NCI-H2081 treated with DMSO at 0.1 percent for 48 hours (cell line): ENCODE results near the gene SDK2.
"Not testable (repeated sequence)": the region's sequence is repeated elsewhere in the genome, so short reads cannot be mapped to it uniquely, and the experiment has no call there.

Source experiments
- DNase-seq: peaks from one replicate; lab custom pipeline; 2025; lab: John Stamatoyannopoulos, UW

Gene SDK2

DNA sequence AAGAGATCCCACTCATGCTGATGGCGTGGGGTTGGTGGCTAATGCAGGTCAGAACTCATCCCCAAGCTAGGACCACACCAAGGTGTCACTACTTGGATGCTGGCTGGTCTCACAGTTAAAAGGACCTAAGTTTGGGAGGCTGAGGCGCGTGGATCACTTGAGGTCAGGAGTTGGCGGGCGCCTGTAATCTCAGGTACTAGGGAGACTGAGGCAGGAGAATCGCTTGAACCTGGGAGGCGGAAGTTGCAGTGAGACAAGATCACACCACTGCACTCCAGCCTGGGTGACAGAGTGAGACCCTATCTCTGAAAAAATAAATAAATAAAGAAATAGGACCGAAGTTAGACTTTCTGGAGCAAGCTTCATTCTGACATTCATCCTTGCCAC is 325.8 kb downstream of the SDK2 start:
- DNase-seq: no peak

DNA sequence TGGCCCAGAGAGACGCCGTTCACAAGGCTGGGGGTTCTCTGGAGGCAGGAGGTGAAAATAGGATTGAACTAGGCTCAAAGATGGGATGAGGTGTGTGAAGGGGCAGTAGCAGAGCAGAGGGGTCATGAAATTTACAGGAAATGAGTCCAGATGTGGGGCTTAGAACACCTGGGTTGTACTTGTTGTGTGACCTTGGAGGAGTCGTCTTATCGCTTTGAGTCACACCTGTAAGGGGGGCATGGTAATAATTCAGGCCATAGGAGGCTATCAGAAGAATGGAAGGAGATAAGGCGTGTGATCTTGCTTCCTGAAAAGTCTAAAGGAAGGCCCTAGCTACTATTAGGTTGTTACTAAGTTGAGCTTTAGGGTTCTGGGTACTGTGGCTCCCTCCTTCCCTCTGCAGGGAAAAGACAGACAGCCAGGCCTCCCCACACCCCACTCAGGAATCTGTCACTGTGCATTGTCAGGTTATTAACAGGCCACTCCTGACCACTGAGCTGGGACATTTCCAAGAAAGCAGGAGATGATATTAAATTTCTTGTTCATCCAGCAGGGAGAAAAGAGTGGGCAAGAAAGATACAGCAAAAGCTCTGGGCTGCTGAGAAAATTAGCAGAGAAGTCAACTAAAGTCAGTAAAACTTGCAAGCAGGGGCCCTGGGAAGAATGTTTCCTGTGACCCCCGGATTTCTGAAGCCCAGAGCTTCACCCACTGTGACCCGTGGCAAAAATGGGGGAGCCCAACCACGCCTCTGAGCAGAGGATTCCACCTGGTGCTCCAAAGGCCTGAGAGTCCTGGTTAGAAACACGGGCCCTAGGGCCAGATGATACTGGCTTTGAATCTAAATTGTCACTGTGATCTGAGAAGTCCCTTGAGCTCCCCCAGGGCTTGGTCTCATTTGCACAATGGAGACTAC is 326.5 kb downstream of the SDK2 start:
- no peak for DNase-seq

DNA sequence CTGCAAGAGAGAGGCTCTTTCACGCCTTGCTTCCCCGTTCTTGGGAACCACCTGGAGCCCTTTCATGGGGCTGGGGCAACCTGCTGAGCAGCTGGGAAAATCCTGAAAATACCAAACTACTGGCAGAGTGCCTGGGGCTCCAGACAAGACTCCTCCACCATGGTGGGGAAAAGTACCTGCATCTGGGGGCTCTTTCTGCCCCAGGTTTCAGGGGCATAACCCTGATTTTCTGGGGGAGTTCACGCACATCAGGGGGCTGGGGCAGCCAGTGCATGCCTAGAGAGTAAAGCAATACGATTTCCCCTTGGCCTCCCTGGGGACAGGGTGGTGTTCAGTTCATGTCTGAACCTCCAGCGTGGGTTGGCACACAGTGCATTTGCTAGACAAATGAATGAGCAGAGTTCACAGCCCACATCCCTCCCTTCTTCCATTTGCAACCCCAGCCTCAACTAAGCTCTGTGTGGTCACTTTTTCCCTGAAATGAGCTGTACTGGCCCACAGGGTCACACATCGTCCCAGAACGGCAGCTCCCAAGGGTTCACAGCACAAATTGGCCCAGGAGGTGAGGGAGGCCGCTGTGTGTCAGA is 327.2 kb downstream of the SDK2 start:
- no peak for DNase-seq

DNA sequence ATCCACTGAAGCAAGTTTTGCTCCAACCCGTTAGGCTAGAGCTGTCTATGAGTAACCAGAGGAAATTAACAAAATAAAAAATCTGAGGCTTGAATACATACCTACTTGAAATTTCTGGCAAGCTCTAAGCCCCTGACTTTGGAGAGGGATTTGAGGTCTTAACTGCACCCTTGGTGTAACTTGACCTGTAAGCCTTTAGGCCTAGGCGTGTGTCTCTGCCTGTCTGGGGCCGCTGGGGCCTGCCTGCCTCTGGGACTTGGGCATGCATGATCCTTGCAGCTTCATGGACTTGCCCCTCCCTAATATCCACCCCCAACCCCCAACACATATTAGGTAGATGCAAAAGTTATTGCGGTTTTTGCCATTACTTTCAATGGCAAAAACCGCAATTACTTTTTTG is 328.8 kb downstream of the SDK2 start:
- DNase-seq: no peak

DNA sequence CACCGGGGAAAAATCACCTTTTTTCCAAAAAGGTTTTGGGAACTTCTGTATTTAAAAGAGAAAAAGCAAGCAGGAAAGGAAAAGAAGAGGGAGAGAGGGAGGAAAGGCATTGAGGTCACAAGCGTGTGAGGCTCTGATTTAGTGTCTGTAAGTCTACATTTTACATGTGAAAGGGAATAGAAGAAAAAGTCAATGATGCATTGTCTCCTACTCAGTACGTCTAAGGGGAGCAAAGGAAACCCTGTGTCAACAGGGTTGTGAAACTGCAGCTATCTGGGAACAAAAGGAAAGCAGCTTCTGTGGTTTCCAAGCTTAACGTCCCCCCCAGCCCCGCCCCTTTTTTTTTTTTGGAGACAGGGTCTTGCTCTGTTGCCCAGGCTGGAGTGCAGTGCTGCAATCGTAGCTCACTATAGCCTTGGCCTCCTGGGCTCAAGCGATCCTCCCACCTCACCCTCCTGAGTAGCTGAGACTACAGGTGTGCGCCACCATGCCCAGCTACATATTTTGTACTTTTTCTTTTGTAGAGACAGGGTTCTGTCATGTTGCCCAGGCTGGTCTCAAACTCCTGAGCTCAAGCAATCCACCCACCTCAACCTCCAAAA is 330.6 kb downstream of the SDK2 start:
- DNase-seq: no peak

DNA sequence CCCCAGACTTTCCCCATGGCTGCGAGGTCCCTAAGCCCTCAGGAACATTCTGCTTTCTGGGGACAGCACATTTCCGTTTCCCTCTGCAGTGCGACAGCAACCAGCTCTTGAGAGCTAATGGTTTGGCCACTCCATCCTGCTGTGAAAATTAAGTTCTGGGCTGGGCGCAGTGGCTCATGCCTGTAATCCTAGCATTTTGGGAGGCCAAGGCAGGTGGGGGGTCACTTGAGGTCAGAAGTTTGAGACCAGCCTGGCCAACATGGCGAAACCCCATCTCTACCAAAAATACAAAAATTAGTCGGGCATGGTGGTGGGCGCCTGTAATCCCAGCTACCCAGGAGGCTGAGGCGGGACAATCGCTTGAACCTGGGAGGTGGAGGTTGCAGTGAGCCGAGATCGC is 331.4 kb downstream of the SDK2 start:
- DNase-seq: not testable (repeated sequence)

DNA sequence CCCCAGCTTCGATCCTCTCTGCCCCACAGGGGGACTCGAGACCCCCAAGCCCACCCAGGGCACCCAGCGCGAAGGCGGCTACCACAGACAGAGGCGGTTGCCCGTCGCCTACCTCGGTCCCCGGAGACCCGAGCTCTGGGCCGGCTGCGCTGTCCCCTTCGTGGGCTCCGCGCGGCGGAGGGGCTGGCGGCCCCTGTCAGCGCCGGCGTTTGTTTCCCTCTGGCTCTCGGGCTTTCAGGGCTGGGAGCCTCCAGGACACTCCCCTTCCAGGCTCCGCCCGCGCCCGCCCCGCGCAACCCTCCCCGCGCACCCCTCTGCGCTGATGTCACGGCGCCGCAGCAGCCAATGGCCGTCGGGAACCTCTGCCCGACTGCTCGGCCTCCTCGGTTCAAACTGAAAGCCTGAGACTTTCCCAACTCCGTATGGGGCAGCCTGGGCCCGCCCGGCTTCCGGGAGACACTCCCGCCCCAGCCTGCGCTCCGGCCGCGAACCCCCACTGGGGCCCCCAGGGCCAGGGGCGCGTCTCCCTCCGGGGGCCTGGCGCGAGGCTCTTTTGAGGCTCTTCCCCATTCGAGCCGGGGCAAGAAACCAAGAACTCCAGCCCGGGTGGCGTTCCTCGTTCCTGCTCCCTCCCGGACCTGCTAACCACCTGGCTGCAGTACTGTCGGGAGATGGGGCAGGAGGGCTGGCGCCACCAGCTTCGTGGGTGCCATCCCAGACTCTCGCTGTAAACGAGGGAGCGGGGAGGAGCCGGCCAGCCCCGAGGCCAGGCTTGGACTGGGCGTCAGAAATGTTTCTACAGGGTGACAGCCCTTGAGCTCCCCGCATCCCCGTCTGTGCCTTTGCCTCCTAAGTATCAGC is 332.2 kb downstream of the SDK2 start, which contains the start of gene CDC42EP4:
CDC42EP4 (minus strand) TSS at position 221 of the 861 bp plus-strand sequence. CDS start 25,501 bp downstream, outside the sequence.
- peak; percentile 66 for DNase-seq

DNA sequence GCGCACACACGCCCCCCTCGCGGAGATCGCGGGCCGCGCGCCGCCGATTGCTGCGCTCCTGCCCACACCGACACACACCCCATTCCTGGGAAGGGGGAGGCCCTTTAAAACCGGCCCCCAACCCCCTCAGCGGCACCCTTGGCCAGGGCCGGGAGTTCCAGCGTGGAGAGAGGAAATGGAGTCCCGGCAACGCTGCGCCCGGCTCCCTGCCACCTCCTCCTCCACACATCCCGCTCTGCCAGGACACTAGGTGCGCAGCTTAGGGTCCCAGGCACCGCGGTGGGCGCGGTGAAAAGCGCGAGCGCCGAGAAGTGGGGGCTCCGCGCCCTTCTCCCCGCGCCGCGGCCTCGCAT is 332.8 kb downstream of the SDK2 start:
- no peak for DNase-seq

DNA sequence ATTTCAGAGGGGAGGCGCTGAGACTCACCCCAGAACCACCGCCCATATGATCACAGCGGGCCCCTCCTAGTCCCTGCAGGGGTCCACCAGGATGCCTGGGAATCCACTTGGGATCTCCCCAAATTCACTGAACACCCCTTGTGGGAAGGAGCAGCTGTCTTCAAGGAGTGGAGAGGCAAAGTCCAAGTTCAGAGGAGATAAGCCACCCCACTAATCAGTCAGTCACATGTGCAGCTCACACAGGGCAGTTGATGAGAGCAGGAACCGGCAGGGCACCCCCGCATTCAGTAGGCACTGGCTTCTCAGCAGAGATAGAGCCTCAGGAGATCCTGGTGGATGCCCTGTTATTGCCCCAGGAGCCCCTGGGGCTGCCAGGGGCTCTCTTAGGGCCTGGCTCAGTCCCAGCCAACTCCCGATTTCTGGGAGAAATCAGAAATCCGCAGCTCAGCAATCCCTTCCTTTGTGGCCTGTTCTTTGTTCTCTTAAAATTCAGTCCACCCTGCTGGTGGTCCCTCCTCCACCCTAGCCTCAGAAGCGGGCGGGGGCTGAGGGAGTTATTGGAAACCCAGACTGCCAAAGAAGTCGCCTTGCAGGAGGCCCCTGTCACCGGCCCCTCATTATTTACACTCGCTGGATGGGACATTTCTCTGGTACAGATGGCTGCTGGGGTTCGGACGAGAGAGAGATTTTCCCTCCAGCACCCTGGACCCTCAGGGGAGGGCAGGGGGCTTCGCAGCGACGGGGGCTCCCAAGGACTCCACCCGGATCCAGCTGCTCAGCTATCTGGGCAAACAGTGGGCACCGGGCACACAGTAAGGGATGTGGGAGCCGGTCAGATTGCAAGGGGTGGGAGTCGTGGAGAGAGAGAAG is 334.3 kb downstream of the SDK2 start:
- no peak for DNase-seq

DNA sequence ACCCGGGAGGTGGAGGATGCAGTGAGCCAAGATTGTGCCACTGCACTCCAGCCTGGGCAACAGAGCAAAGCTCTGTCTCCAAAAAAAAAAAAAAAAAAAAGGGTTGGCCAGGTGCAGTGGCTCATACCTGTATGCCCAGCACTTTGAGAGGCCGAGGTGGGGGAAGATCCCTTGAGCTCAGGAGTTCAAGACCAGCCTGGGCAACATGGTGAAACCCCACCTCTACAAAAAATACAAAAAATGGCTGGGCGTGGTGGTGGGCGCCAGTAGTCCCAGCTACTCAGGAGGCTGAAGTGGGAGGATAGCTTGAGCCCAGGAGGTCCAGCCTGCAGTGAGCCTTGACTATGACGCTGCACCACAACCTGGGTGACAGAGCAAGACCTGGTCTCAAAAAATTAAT is 335.3 kb downstream of the SDK2 start:
- DNase-seq: not testable (repeated sequence)

DNA sequence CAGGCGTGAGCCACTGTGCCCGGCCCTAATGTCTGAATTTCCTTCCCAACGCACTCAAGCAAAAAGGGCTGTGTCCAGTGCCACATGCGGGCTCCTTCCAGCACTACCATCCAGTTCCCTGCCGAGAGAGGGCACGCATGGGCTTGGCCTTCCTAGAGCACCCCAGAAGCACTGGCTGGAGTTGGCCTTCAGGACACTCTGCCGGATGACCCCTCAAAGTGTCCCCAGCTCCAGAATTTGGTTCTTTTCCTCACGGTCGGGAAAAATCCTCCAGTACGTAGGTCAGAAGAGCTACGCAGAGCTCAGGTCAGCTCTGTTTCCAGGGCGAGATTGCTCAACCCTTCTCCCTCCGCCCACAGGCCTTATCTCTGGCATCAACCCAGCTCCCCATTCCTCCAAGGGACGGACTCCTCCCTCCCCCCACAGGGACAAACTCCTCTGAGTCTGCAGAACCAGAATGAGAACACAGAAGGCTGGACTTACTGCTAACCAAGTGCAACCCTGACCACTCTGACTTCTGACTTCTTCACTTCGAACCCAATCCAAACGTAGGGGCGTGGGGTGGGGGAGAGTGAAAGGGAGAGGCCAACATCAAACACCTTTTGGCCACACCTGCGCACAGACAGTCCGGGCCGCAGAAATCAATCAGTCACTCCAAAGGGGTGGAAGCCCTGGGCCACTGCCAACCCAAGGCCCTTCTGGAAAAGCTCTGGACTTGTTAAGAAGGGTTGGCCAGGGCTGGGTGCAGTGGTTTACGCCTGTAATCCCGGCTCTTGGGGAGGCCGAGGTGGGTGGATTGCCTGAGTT is 336.0 kb downstream of the SDK2 start:
- no peak for DNase-seq

DNA sequence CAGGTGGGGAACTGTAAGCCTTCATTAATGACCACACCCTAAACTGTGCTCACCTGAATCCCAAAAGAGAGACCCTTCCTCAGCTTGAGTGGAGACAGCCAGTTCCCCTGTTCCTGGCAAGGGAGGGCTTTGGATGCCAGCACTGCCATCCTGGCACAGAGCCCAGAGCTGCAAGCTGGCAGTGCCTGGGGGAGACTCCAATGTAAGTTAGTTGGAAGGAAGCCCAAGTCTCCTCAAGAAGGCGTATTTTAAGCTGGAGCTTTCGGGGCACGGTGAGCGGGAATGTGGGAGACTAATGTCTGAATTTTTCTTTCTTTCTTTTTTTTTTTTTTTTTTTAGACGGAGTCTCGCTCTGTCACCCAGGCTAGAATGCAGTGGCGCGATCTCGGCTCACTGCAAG is 337.1 kb downstream of the SDK2 start:
- no peak for DNase-seq

DNA sequence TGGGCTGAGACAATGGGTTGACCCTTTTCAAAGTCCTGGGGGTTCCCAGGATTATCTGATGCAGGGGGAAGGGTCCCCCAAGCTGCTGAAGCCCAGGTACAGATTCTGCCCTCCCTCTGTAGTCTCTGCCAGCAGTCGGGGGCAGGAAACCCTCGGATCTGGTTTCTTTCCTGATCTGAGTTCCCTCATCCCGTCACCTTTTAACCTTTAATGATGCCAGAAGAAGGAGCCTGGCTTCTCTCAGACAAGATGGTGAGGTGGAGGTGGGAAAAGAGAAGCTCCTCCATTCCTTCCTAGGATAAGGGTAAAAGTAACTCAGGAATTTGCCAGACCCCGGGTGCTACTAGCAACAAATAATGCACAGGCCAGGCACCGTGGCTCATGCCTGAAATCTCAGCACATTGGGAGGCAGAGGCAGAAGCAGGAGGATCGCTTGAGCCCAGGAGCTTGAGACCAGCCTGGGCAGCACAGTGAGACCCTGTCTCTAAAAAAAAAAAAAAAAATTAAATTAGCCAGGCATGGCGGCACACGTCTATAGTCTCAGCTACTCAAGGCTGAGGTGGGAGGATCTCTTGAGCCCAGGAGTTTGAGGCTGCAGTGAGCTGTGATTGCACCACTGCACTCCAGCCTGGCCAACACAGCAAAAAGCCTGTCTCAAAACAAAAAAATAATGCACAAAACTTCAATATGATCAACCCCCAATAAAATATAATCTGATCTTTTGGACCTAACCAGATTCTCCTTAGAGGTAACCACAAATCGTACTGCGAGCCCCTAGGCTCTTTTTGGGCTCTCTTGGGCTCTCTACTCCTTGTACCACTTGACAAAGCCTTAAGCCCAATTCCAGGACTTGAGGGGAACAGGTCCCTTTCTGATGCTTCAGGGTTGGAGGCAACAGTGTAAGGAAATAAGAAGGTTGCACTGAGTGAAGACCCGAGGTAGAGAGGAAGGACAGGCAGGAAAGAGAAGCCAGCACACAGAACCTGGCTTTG is 338.1 kb downstream of the SDK2 start:
- DNase-seq: no peak

DNA sequence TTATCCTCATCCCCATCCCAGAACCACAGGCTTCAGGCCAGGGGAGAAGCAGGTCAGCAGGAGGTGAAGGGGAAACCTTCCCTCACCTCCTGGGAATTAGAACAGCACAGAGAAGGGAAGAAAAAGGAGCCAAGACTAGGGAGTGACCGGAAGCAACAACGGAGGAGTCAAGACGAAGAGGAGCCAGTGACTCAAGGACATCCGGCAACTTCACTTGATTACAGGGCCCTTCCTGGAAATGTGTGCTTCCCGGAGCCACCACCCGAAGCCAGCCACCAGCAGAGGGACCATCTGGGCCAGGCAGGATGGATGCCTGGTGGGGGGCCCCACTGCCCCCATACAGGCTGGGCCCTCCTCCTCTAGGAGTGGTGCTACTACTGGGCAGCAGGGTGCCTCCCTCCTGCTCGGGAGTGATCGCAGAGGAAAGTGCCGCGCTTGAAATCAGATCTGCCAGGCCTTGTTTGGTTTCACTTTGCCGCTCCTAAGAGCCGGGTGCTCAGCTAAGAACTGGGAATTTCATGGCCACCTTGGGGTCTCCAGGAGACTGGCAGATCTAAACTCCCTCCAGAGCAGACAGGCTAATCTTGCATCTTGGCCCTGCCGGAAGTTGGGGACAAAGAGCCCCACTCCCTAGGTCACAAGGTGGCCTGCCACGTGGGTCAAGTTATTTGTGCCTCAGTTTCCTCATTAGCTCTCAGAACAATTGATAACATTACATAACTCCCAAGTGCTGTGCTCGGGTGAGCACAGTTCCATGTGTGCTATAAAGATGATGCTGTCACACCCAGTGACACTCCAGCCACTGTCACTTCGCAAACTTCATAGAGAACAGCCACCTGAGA is 339.1 kb downstream of the SDK2 start:
- no peak for DNase-seq

DNA sequence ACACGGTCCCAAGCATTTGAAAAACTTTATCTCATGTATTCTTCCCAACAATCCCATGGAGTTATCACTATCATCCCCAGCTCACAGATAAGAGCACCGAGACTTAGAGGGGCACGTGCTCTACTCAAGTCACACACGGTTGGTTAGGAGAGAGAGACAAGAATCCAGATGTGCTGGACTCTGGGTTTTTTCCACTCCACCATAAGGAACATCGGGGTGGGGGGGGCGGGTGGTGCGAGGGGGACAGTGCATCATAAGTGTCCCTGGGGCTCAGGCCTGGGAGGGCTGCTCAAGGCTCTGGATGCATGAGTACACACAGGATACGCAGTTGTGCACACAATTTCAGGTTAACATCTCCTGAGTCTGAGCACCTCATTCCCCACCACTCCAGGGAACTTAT is 339.8 kb downstream of the SDK2 start:
- DNase-seq: no peak

DNA sequence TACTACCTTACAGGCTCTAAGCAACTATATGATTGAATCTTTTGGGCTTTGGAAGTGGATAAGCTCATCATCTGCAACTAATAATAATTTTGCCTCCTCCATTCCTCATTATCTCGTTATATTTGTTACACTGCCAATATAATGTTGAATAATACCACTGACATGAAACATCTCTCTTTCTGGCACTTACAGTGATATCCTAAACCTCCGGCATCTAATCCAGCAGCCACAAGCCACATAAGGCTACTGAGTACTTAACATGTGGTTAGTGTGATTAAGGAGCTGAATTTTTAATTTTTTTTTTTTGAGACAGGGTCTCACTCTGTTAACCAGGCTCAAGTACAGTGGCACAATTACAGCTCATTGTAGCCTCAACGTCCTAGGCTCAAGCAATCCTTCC is 342.1 kb downstream of the SDK2 start:
- no peak for DNase-seq

DNA sequence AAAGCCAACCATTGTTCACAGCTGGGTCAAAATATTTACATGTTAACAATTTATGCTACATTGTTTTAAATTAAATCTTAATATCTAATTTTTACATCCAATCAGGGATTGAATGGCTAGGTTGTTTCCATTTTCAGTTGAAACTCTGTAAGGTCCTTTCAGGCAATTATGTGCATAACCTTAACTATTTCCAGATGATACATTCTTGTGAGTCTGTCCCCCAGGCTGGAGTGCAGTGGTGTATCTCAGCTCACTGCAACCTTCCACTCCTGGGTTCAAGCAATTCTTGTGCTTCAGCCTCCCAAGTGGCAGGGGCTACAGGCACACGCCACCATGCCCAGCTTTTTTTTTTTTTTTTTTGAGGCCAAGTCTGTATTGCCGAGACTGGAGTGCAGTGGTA is 342.9 kb downstream of the SDK2 start:
- DNase-seq: no peak

DNA sequence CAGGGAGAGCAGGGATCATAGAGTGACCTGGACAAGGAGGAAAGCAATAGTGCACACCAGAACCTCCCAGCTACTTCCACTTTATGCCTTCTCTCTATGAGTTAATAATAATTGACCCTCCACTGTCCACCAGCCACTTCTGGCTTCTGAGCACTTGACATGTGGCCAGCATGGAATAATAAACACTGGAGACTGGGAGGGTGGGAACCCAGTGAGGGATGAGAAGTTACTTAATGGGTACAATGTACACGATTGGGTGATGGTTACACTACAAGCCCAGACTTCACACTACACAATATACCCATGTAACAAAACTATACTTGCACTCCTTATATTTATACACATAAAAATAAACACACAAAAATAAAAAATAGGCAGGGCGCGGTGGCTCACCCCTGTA is 343.9 kb downstream of the SDK2 start:
- no peak for DNase-seq
